Placental pericyte (primary cell): ENCODE results near the gene CMPK2. TPM values are rescaled to one million over a fixed set of nuclear protein-coding genes. Genes with fewer than 3 reads are reported as not detected.

ENCODE experiments used
- total RNA-seq: library from RNA; depleted of rRNA; stranded (reverse); fragments of >200 nt; gene quantifications from 2 replicates; pipeline ENCODE4 v1.2.3, GENCODE V29; 2012

The CMPK2 gene
- 0.22 and 5.0 TPM in 2 replicates for total RNA-seq

GRCh38 chr2:6865346-6866274, at the start of gene CMPK2:
Gene CMPK2 (minus strand): TSS chr2:6865907. CDS start chr2:6865696, 211 bp downstream.

GRCh38 chr2:6877402-6878304, 11.9 kb upstream of the CMPK2 start, which contains the start of gene RSAD2:
Gene RSAD2 (plus strand): TSS chr2:6877777. CDS start chr2:6877801, 24 bp downstream.

Other genes with a start within 250 kb of the CMPK2 start
- 0.43 TPM in 1 of 2 replicates, not detected in the other for gene RSAD2, start 11.9 kb upstream of the CMPK2 start, total RNA-seq
- gene RNF144A, start 51.5 kb upstream of the CMPK2 start, total RNA-seq = 0.22 and 3.9 TPM in 2 replicates